HEK293 (cell line): Measurements from ENCODE around the gene TMEM255A.

Source experiments
- CTCF ChIA-PET: fragments of 350-600 bp; formaldehyde crosslinking; extraction: SDS; loops from one replicate; lab custom pipeline; 2021; ENCODE audit warnings: antibody characterized with exemption; lab: Yijun Ruan, JAX
- POLR2A ChIA-PET: fragments of 300-600 bp; formaldehyde crosslinking; extraction: SDS; loops from one replicate; lab custom pipeline; 2020; ENCODE audit warnings: antibody characterized with exemption, inconsistent platforms; lab: Yijun Ruan, JAX
- H3K27ac ChIP-seq: fragments of 200-500 bp; sonication (Bioruptor generic); 2 replicates; pipeline ENCODE4 v1.5.1; 2014; ENCODE audit warnings: low read depth, low read length, control low read depth, inconsistent platforms; ENCODE audit errors: extremely low read depth
- H3K36me3 ChIP-seq, 2 experiments: fragments of 200-500 bp in 1 of 2; sonication (Bioruptor generic) in 1 of 2; 1 replicate in 1 of 2; 2 replicates in 1 of 2; pipeline ENCODE4 v1.5.1; 2014 to 2017; ENCODE audit warnings: inconsistent platforms in 2 of 2, low read length in 2 of 2; ENCODE audit not compliant: control insufficient read depth in 2 of 2, insufficient read depth in 1 of 2
- H3K4me1 ChIP-seq: fragments of 200-500 bp; sonication (Bioruptor generic); 2 replicates; pipeline ENCODE4 v1.5.1; 2014; ENCODE audit warnings: mild to moderate bottlenecking, low read length, inconsistent platforms; ENCODE audit not compliant: control insufficient read depth, insufficient read depth
- H3K4me3 ChIP-seq: 2 replicates; pipeline ENCODE4 v1.5.1; 2011; ENCODE audit warnings: low read depth, mild to moderate bottlenecking, control low read depth, low read length, moderate library complexity
- H3K9me3 ChIP-seq: fragments of 200-500 bp; sonication (Bioruptor generic); 2 replicates; pipeline ENCODE4 v1.5.1; 2014; ENCODE audit warnings: low read depth, low read length, inconsistent platforms; ENCODE audit not compliant: control insufficient read depth, insufficient read depth
- EGR2 ChIP-seq: fragments of 450-650 bp; formaldehyde crosslinking; IDR thresholded peaks from 2 replicates; pipeline ENCODE4 v1.5.1; 2016; ENCODE audit warnings: low read depth, missing biosample characterization, missing genetic modification characterization
- KLF16 ChIP-seq: fragments of 450-650 bp; formaldehyde crosslinking; IDR thresholded peaks from 2 replicates; pipeline ENCODE4 v1.5.1; 2017; ENCODE audit warnings: missing biosample characterization, missing genetic modification characterization
- KLF9 ChIP-seq: fragments of 450-650 bp; formaldehyde crosslinking; IDR thresholded peaks from 2 replicates; pipeline ENCODE4 v1.5.1; 2016; ENCODE audit warnings: missing biosample characterization, missing genetic modification characterization, low read depth
- OSR2 ChIP-seq: fragments of 450-650 bp; formaldehyde crosslinking; IDR thresholded peaks from 2 replicates; pipeline ENCODE4 v1.5.1; 2016; ENCODE audit warnings: missing biosample characterization, missing genetic modification characterization
- OVOL3 ChIP-seq: fragments of 450-650 bp; formaldehyde crosslinking; IDR thresholded peaks from 2 replicates; pipeline ENCODE4 v1.5.1; 2016; ENCODE audit warnings: missing biosample characterization, missing genetic modification characterization
- SP3 ChIP-seq: fragments of 450-650 bp; formaldehyde crosslinking; IDR thresholded peaks from 2 replicates; pipeline ENCODE4 v1.5.1; 2016; ENCODE audit warnings: missing biosample characterization, missing genetic modification characterization
- ZBTB1 ChIP-seq: fragments of 450-650 bp; formaldehyde crosslinking; IDR thresholded peaks from 2 replicates; pipeline ENCODE4 v1.5.1; 2016; ENCODE audit warnings: missing biosample characterization, missing genetic modification characterization
- ZBTB17 ChIP-seq: fragments of 450-650 bp; formaldehyde crosslinking; IDR thresholded peaks from 2 replicates; pipeline ENCODE4 v1.5.1; 2016; ENCODE audit warnings: missing biosample characterization, missing genetic modification characterization
- ZFHX2 ChIP-seq: fragments of 450-650 bp; formaldehyde crosslinking; conservative IDR thresholded peaks from 2 replicates; pipeline ENCODE4 v1.5.1; 2016; ENCODE audit warnings: missing biosample characterization, missing genetic modification characterization
- ZNF174 ChIP-seq: fragments of 450-650 bp; formaldehyde crosslinking; IDR thresholded peaks from 2 replicates; pipeline ENCODE4 v1.5.0; 2017; ENCODE audit warnings: missing biosample characterization, mild to moderate bottlenecking, missing genetic modification characterization
- ZNF335 ChIP-seq: fragments of 450-650 bp; formaldehyde crosslinking; conservative IDR thresholded peaks from 2 replicates; pipeline ENCODE4 v1.5.1; 2016; ENCODE audit warnings: missing biosample characterization, missing genetic modification characterization
- ZNF350 ChIP-seq: fragments of 450-650 bp; formaldehyde crosslinking; IDR thresholded peaks from 2 replicates; pipeline ENCODE4 v1.5.0; 2017; ENCODE audit warnings: missing biosample characterization, mild to moderate bottlenecking, missing genetic modification characterization
- ZNF366 ChIP-seq: fragments of 450-650 bp; formaldehyde crosslinking; conservative IDR thresholded peaks from 2 replicates; pipeline ENCODE4 v1.5.1; 2016; ENCODE audit warnings: missing biosample characterization, missing genetic modification characterization
- ZNF416 ChIP-seq: fragments of 450-650 bp; formaldehyde crosslinking; IDR thresholded peaks from 2 replicates; pipeline ENCODE4 v1.5.1; 2016; ENCODE audit warnings: missing biosample characterization, missing genetic modification characterization
- ZNF473 ChIP-seq: fragments of 450-650 bp; formaldehyde crosslinking; IDR thresholded peaks from 2 replicates; pipeline ENCODE4 v1.5.1; 2017; ENCODE audit warnings: missing biosample characterization, missing genetic modification characterization
- ZNF561 ChIP-seq: fragments of 450-650 bp; IDR thresholded peaks from 2 replicates; pipeline ENCODE4 v1.5.1; 2018; ENCODE audit warnings: missing biosample characterization, missing genetic modification characterization, borderline replicate concordance
- ZNF664 ChIP-seq: fragments of 450-650 bp; formaldehyde crosslinking; IDR thresholded peaks from 2 replicates; pipeline ENCODE4 v1.5.1; 2016; ENCODE audit warnings: missing biosample characterization, missing genetic modification characterization
- ZNF76 ChIP-seq: fragments of 450-650 bp; formaldehyde crosslinking; IDR thresholded peaks from 2 replicates; pipeline ENCODE4; 2016; ENCODE audit warnings: low read depth, missing biosample characterization, missing genetic modification characterization, borderline replicate concordance
- ZNF785 ChIP-seq: fragments of 450-650 bp; formaldehyde crosslinking; IDR thresholded peaks from 2 replicates; pipeline ENCODE4 v1.5.1; 2016; ENCODE audit warnings: missing biosample characterization, missing genetic modification characterization
- TF ChIP-seq, protein P1 (sequence below): fragments of 450-650 bp; formaldehyde crosslinking; IDR thresholded peaks from 2 replicates; pipeline ENCODE4 v1.5.1; 2017; ENCODE audit warnings: missing biosample characterization, missing genetic modification characterization
- TF ChIP-seq, protein P2 (sequence below): fragments of 450-650 bp; formaldehyde crosslinking; IDR thresholded peaks from 2 replicates; pipeline ENCODE4 v1.5.1; 2016; ENCODE audit warnings: missing biosample characterization, missing genetic modification characterization
- TF ChIP-seq, protein P3 (sequence below): fragments of 450-650 bp; formaldehyde crosslinking; IDR thresholded peaks from 2 replicates; pipeline ENCODE4 v1.5.1; 2016; ENCODE audit warnings: missing biosample characterization, missing genetic modification characterization
- TF ChIP-seq, protein P4 (sequence below): fragments of 450-650 bp; formaldehyde crosslinking; IDR thresholded peaks from 2 replicates; pipeline ENCODE4 v1.5.1; 2016; ENCODE audit warnings: missing biosample characterization, missing genetic modification characterization
- TF ChIP-seq, protein P5 (sequence below): fragments of 450-650 bp; formaldehyde crosslinking; IDR thresholded peaks from 2 replicates; pipeline ENCODE4 v1.5.0; 2017; ENCODE audit warnings: missing biosample characterization, missing genetic modification characterization, borderline replicate concordance
- TF ChIP-seq, protein P6 (sequence below): fragments of 450-650 bp; formaldehyde crosslinking; conservative IDR thresholded peaks from 2 replicates; pipeline ENCODE4 v1.5.1; 2016; ENCODE audit warnings: low read depth, missing biosample characterization, missing genetic modification characterization

TMEM255A gene

DNA sequence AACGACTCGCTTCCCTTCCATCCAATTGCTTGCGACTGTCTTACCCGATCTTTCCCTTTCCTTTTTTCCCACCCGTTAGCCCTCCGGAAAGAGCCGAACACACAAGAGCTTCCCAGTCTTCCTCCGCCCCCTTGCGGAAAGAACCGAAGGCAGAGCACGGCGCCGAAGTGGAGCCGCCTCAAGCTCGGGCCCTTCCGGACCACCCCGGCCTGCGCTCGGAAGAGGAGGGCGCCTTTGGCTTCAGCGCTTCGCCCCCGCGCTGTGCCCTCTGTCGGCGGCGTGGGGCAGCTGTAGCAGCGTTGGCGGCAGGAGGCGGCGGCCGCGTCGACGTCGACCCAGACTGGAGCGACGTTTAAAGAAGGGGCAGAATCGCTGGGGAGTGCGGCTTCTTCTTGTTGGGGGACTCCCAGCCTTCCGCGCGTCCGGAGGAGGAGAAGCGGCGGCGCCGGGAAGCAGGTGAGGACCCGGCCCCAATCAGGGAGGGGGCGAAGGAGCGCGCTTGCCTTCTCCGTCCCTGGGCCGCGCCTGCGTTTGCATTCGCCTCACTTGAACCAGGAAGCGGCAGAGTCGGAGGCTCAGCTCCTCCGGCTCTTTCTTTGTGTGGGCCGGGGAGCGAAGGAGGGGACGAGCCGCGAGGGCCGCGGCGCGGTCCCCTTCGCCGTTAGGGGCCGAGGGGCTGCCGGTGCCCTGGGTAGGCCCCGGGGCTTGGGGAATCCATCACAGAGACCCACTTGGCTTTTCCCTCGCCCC, 60.6 kb downstream of the TMEM255A start, which contains the start of gene ZBTB33:
ZBTB33 (plus strand) TSS at position 291 of the 750 bp plus-strand sequence. CDS start 2,604 bp downstream, outside the sequence.
- Histone ChIP-seq H3K4me3 (peak within 1 kb of the TSS; percentile 69), H3K9me3 (no peaks in the 10 kb centered on the region), H3K36me3 (peaks cover 17 to 24% of the 10 kb centered on the region in 2 experiments; a peak in 2 of 3 replicates), H3K4me1 (no peaks in the 10 kb centered on the region), H3K27ac (peak within 1 kb of the TSS; percentile 94)
- ChIA-PET CTCF (interaction anchor here (0.6 to 1.9 kb wide), 8 partner anchors 9 to 201 kb away, joined by 3 to 8 read pairs (median 3); no protein-coding TSS in a partner anchor), POLR2A (interaction anchor here (0.6 to 2.0 kb wide), 9 partner anchors 8 to 459 kb away, joined by 3 to 24 read pairs (median 5); partner anchors contain the start of genes RPL39 and TMEM255A)
- TF ChIP-seq SP3 (tag by site-specific recombination) (no peak), ZNF473 (tag by site-specific recombination) (no peak), OVOL3 (tag by site-specific recombination) (no peak), ZNF174 (tag by site-specific recombination) (no peak), ZNF335 (tag by site-specific recombination) (no peak; the same call in 1 of the 2 replicates), ZNF561 (tag by site-specific recombination) (no peak; the same call in 1 of the 2 replicates), ZNF366 (tag by site-specific recombination) (no peak), ZNF664 (tag by site-specific recombination) (no peak), EGR2 (tag by site-specific recombination) (peak; percentile 96), ZBTB17 (tag by site-specific recombination) (peak; percentile 36; the same call in 1 of the 2 replicates), ZBTB1 (tag by site-specific recombination) (no peak), ZNF76 (tag by site-specific recombination) (peak; percentile 58; the same call in 1 of the 2 replicates), ZNF416 (no peak), ZNF350 (tag by site-specific recombination) (no peak), ZNF785 (tag by site-specific recombination) (no peak), KLF16 (tag by site-specific recombination) (no peak), ZFHX2 (tag by site-specific recombination) (peak; percentile 97), OSR2 (tag by site-specific recombination) (no peak), KLF9 (tag by site-specific recombination) (no peak)
- TF ChIP-seq, protein P1, sequence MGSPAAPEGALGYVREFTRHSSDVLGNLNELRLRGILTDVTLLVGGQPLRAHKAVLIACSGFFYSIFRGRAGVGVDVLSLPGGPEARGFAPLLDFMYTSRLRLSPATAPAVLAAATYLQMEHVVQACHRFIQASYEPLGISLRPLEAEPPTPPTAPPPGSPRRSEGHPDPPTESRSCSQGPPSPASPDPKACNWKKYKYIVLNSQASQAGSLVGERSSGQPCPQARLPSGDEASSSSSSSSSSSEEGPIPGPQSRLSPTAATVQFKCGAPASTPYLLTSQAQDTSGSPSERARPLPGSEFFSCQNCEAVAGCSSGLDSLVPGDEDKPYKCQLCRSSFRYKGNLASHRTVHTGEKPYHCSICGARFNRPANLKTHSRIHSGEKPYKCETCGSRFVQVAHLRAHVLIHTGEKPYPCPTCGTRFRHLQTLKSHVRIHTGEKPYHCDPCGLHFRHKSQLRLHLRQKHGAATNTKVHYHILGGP, result no peak
- TF ChIP-seq, protein P2, sequence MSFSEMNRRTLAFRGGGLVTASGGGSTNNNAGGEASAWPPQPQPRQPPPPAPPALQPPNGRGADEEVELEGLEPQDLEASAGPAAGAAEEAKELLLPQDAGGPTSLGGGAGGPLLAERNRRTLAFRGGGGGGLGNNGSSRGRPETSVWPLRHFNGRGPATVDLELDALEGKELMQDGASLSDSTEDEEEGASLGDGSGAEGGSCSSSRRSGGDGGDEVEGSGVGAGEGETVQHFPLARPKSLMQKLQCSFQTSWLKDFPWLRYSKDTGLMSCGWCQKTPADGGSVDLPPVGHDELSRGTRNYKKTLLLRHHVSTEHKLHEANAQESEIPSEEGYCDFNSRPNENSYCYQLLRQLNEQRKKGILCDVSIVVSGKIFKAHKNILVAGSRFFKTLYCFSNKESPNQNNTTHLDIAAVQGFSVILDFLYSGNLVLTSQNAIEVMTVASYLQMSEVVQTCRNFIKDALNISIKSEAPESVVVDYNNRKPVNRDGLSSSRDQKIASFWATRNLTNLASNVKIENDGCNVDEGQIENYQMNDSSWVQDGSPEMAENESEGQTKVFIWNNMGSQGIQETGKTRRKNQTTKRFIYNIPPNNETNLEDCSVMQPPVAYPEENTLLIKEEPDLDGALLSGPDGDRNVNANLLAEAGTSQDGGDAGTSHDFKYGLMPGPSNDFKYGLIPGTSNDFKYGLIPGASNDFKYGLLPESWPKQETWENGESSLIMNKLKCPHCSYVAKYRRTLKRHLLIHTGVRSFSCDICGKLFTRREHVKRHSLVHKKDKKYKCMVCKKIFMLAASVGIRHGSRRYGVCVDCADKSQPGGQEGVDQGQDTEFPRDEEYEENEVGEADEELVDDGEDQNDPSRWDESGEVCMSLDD (tag by site-specific recombination), result no peak
- TF ChIP-seq, protein P3, sequence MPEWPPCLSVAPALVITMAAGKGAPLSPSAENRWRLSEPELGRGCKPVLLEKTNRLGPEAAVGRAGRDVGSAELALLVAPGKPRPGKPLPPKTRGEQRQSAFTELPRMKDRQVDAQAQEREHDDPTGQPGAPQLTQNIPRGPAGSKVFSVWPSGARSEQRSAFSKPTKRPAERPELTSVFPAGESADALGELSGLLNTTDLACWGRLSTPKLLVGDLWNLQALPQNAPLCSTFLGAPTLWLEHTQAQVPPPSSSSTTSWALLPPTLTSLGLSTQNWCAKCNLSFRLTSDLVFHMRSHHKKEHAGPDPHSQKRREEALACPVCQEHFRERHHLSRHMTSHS (tag by site-specific recombination), result no peak
- TF ChIP-seq, protein P4, sequence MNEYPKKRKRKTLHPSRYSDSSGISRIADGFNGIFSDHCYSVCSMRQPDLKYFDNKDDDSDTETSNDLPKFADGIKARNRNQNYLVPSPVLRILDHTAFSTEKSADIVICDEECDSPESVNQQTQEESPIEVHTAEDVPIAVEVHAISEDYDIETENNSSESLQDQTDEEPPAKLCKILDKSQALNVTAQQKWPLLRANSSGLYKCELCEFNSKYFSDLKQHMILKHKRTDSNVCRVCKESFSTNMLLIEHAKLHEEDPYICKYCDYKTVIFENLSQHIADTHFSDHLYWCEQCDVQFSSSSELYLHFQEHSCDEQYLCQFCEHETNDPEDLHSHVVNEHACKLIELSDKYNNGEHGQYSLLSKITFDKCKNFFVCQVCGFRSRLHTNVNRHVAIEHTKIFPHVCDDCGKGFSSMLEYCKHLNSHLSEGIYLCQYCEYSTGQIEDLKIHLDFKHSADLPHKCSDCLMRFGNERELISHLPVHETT (tag by site-specific recombination), result no peak
- TF ChIP-seq, protein P5, sequence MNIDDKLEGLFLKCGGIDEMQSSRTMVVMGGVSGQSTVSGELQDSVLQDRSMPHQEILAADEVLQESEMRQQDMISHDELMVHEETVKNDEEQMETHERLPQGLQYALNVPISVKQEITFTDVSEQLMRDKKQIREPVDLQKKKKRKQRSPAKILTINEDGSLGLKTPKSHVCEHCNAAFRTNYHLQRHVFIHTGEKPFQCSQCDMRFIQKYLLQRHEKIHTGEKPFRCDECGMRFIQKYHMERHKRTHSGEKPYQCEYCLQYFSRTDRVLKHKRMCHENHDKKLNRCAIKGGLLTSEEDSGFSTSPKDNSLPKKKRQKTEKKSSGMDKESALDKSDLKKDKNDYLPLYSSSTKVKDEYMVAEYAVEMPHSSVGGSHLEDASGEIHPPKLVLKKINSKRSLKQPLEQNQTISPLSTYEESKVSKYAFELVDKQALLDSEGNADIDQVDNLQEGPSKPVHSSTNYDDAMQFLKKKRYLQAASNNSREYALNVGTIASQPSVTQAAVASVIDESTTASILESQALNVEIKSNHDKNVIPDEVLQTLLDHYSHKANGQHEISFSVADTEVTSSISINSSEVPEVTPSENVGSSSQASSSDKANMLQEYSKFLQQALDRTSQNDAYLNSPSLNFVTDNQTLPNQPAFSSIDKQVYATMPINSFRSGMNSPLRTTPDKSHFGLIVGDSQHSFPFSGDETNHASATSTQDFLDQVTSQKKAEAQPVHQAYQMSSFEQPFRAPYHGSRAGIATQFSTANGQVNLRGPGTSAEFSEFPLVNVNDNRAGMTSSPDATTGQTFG (tag by site-specific recombination), result no peak
- TF ChIP-seq, protein P6, sequence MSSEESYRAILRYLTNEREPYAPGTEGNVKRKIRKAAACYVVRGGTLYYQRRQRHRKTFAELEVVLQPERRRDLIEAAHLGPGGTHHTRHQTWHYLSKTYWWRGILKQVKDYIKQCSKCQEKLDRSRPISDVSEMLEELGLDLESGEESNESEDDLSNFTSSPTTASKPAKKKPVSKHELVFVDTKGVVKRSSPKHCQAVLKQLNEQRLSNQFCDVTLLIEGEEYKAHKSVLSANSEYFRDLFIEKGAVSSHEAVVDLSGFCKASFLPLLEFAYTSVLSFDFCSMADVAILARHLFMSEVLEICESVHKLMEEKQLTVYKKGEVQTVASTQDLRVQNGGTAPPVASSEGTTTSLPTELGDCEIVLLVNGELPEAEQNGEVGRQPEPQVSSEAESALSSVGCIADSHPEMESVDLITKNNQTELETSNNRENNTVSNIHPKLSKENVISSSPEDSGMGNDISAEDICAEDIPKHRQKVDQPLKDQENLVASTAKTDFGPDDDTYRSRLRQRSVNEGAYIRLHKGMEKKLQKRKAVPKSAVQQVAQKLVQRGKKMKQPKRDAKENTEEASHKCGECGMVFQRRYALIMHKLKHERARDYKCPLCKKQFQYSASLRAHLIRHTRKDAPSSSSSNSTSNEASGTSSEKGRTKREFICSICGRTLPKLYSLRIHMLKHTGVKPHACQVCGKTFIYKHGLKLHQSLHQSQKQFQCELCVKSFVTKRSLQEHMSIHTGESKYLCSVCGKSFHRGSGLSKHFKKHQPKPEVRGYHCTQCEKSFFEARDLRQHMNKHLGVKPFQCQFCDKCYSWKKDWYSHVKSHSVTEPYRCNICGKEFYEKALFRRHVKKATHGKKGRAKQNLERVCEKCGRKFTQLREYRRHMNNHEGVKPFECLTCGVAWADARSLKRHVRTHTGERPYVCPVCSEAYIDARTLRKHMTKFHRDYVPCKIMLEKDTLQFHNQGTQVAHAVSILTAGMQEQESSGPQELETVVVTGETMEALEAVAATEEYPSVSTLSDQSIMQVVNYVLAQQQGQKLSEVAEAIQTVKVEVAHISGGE (tag by site-specific recombination), result peak; percentile 32
